HG03097 (cell line): ENCODE measurements around the gene CD82.
"Not testable (repeated sequence)": the region's sequence is repeated elsewhere in the genome, so short reads cannot be mapped to it uniquely, and the experiment has no call there.

ENCODE experiments used
- ATAC-seq: cut with Tn5 transposase; IDR thresholded peaks from one replicate; pipeline ENCODE4 v1.9.1; 2021; ENCODE audit not compliant: unreplicated experiment, low FRiP score

Gene CD82

DNA sequence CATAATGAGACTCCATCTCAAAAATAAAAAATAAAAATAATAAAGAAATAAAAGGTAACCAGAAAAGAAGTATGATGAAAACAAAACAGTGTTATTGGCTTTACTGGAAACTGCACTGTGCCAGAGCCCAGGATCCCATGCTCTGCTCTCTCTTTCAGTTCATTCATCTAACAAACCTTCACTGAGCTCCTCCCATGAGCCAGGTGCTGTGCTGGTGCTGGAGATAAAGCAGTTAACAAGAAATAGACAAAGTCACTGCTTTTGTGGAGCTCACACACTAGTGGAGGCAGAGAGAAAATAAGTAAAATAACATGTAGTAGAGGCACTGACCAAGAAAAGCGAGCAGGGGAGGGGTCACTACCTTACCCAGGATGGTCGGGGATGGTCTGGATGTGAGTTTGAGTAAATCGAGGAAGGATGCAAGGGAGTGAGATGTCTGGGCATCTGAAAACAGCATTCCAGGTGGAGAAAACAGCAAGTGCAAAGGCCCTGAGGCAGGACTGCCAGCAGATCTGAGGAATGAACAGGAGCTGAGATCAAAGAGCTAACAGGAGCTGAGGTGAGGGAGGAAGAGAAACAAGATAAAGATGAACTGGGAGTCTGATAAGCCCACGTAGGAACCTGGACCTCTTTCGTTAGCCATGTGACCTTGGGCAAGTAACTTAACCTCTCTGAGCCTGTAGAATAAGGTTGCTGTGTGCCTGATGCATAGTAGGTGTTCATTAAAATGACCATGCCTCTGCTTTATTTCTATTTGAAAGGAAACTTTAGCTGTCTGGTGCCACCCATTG lies 31.3 kb upstream of the CD82 start:
- ATAC-seq = no peak

- ATAC-seq = no peak
Observed at GRCh38 chr11:44535191-44535980, 30.1 kb upstream of the CD82 start.

DNA sequence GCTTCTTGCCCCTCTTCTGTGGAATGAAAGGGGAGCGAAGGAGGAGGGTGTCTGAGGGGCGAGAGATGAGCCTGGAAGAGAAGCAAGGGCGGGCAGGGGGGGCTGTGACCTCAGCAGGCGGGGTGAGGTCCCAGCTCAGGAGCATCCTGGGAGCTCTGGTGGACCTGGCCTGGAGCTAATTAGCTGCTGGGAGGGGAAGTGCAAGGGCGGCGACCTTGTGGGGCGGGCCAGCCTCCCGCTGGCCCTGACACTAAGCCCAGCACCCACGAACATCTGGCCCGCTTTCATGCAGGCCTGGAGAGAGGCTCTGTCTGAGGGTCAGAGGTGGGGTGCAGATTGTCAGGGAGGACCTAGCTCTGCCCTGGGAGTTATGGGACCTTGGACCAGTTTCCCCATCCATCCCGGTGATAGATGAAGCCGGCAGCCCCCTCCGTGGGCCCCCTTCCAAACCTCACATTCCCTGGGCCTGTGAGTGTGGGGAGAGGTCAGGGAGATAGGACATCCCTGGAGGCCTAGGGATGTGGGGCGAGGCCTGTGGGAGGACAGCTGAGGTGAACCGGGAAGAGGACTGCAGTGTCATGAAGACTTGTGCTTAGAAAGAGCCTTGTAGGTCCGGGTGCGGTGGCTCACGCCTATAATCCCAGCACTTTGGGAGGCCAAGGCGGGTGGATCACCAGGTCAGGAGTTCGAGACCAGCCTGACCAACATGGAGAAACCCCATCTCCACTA lies 28.5 kb upstream of the CD82 start:
- no peak for ATAC-seq

GRCh38 chr11:44537679-44538078 lies 27.8 kb upstream of the CD82 start:
- ATAC-seq = no peak

GRCh38 chr11:44538375-44539054 lies 26.9 kb upstream of the CD82 start:
- no peak for ATAC-seq

GRCh38 chr11:44539971-44540370 lies 25.5 kb upstream of the CD82 start:
- ATAC-seq = no peak

GRCh38 chr11:44540667-44541066 lies 24.8 kb upstream of the CD82 start:
- no peak for ATAC-seq

- no peak for ATAC-seq
Observed at GRCh38 chr11:44542372-44542771, 23.1 kb upstream of the CD82 start.

- not testable (repeated sequence) for ATAC-seq
Observed at GRCh38 chr11:44546984-44547383, 18.5 kb upstream of the CD82 start.

GRCh38 chr11:44547534-44547933 lies 17.9 kb upstream of the CD82 start:
- not testable (repeated sequence) for ATAC-seq

GRCh38 chr11:44548032-44548695 lies 17.3 kb upstream of the CD82 start:
- ATAC-seq = no peak

DNA sequence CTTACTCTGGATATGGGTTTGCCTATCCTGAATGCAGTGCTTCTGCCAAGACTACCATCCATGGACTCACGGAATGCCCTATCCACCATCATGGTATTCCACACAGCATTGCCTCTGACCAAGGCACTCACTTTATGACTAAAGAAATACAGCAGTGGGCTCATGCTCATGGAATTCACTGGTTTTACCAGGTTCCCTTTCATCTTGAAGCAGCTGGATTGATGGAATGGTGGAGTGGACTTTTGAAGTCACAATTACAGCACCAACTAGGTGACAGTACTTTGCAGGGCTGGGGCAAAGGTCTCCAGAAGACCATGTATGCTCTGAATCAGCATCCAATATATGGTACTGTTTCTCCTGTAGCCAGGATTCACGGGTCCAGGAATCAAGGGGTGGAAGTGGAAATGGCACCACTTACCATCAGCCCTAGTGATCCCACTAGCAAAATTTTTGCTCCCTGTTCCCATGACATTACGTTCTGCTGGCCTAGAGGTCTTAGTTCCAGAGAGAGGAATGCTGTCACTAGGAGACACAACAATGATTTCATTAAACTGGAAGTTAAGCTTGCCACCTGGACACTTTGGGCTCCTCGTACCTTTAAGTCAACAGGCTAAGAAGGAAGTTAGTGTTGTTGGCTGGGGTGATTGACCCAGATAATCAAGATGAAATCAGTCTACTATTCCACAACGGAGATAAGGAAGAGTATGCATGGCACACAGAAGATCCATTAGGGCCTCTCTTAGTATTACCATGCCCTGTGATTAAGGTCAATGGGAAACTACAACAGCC lies 16.3 kb upstream of the CD82 start:
- not testable (repeated sequence) for ATAC-seq

GRCh38 chr11:44550123-44550522 lies 15.3 kb upstream of the CD82 start:
- ATAC-seq = no peak

GRCh38 chr11:44551456-44552139 lies 13.9 kb upstream of the CD82 start:
- ATAC-seq = no peak

GRCh38 chr11:44555031-44555800 lies 10.2 kb upstream of the CD82 start:
- no peak for ATAC-seq

DNA sequence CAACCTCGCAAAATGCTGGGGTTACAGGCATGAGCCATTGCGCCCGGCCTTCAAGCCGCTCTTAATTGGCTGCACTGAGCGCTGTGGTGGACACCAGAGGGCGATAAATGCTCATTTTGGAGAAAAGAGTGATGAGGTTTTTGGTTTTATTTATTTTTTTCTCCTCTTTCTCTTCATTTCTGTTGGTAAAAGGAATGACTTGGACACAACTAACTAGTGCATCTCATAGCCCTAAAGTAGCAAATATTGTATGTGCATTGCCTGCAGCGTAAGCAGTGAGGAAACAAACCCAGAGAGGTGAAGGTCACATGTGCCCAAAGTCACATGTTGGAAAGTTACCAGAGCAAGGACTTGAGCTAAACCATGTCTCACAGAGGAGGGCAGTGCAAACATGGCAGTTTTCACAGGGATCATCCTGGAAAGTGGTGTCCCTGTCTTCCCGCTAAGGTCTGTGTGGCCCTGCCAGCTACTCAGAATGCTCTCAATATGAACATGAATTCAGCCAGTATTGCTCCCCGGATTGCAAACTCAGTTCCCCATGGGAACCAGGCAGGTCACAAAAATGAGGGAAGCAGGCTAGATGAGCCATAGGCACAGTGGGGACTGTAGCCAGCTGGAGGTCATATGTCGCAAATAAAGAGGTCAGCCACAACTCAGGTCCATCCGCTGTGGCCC lies 8.6 kb upstream of the CD82 start:
- ATAC-seq = no peak

GRCh38 chr11:44557464-44557863 lies 8.0 kb upstream of the CD82 start:
- no peak for ATAC-seq
